HG03159 (cell line): ENCODE results near the gene BTBD18.
A peak's percentile ranks its signal among the peaks of the same experiment; 100 is the strongest.

Experiments used
- ATAC-seq: cut with Tn5 transposase; IDR thresholded peaks from one replicate; pipeline ENCODE4 v1.9.1; 2021; ENCODE audit warnings: mild to moderate bottlenecking, moderate library complexity; ENCODE audit not compliant: unreplicated experiment

Gene BTBD18

DNA sequence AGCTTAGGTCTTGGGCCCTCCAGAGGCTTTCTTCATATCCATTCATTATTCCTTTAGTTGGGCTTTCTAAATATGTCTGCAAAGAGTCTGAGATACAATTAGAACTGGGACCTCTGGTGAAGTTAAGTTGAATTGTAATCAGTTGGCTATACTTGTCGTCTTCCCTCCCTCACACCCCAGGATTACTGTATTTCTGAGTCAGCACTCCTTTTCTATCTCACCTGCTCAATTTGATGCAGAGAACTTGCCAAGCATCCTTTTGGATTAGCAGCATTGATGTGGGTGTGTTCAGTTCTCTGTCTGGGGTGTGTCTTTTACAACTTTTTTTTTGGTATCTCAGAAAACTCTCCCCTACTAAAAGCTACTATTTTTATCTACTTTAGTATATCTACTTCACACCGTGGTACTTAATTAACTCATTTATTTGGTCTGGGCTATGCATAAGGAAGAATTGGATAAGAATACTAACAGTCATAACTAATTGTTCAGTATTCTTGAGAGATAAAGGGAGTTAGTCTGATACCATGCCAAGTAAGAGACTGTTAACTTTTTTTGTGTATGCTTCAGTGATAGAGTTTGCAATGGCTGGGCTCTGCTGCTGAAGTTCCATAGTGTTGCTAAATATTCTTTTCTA, 25.1 kb upstream of the BTBD18 start:
- no peak for ATAC-seq

DNA sequence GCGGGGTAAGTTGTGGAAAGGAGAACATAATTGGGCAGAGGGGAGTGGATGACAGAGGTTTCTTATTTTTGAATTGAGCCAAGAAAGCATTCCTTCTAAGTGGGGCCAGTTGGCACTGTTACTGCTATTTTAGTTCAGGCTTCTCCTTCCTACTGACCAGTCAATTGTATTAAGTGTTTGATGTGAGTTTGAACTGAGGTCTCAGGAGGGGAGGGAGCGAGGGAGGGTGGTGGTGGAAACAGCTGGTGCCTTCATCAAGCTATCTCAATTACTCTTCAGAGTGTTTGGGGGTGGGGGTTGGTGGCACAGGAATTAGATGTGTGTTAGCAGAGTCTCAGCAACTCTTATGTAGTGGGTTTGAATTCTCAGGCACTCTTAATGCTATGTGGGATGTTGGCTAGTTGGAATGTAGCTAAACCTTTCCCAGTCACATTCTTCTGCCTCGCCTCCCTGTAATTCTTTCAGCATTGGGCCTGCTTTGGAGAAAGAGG, 24.5 kb upstream of the BTBD18 start:
- no peak for ATAC-seq

DNA sequence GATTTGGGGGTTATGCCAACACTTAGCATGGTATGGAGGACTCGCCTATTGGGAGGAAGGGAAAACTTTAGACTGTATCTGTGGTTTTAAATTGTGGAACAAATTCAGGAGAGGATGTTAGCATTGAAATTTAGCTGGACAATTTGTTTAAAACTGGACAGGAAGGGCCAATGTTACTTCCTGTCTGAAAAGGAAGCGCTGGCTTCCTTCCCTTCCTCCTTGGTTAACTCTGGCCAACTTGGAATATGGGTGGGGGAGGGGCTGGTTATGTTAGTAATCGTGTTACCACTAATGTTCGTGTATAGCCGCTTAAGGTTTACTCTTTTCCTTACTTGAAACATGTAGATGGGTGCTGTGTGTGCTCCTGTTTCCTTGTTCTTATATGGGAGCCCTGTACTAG, 23.9 kb upstream of the BTBD18 start:
- no peak for ATAC-seq

DNA sequence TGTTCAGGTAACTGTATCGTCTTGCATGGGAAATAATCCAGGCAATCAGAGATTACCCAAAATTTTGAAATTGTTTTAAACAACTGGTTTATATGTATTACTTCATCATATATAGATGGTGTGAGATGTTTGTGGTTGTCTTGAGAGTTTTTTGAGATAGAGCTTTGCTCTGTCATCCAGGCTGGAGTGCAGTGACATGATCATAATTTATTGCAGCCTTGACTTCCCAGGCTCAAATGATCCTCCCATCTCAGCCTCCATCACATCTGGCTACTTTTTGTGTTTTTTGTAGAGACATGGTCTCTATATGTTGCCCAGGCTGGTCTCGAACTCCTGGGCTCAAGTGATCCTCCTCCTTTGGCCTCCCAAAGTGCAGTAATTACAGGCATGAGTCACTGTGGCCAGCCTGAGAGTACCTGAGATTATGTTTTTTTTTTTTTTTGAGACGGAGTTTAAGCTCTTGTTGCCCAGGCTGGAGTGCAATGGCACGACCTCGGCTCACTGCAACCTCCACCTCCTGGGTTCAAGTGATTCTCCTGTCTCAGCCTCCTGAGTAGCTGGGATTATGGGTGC, 21.5 kb upstream of the BTBD18 start:
- no peak for ATAC-seq

DNA sequence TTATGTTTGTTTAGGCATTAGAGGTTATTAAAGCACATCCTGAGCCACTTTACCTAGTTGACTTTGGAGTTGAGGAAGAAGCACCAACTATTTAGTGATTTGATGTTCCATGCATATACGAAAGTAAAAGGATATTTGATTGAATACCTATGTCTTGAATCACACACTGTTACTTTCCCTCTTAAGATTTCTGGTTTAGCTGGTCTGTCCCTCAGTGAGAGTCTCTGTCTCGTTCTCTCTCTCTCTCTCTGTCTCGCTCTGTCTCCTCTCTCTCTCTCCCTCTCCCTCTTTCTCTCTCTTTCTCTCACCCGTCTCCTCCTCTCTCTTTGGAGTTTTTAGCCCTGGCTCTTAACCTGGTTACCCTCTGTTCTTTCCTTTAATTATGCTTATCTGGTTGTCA, 20.9 kb upstream of the BTBD18 start:
- ATAC-seq, result no peak

DNA sequence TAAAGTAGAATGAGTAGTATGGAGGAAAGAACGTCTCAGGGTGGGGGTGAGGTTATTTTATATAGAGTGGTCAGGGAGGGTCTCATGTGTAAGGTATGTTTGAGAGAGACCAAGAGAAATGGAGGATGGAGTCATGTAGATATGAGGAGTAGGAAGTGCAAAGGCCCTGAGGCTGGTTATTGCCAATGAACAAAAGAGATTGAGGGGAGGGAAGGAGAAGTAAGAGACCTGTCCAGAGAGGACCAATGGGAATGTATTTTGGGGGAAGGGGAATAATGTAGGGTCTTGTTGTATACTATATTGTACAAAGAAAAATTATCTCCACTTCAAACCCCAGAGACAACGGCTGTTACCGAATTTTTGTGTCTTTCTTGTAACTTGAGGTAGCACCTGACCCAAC, 19.7 kb upstream of the BTBD18 start:
- ATAC-seq, result no peak

DNA sequence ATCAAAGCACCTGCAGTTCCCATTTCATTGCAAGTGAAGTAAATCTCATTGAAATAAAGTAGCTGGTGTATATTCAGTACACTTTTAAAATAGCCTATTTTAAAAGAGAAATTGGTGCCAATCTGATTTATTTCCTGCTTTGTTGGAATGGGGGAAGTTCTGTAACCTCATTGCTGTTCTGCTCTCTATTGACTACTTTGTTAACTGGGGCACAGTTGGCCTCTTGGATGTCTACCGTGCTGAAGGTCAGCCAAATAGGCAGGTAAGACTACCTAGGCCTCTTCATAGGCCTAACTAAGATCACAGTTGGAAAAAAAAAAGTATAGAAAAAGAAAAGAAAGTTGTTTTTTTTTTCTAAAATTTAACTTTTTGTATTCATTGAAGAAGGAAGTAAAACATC, 19.2 kb upstream of the BTBD18 start:
- ATAC-seq, result no peak

DNA sequence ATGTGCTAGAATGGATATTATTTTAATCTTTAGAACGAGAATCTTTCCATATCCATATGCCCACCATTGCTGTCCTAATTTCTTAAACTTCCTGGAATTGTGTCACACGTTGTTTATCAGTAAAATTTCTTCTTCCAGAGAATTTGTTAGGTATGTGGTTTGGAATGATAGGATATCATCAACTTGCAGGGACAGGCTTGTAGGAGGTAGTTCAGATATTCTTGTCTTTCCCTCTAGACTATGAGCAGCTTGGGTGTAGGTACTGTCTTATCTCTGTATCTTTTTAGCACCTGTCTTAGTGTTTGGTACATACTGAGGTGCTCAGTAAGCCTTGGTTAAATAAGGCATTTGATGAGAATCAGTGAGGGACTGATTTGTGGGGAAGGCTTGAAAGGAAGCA, 13.4 kb upstream of the BTBD18 start:
- ATAC-seq, result no peak

DNA sequence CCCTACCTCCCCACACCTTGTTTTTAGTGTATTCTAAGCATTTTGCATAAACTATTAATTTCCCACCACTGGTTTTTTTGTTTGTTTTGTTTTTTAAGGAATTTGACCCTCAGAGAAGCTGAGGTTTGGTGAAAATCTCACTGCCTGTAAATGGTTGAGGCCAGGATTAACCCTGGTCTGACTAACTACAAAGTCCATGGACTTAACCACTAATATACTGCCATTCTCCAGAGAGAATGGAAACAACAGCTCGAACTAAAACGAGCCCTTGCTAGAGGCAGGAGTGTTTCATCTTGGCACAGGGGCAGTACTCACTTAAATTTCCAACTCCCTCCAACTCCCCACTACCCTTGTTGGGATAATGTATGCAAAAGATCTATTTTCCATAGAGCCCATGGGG, 12.9 kb upstream of the BTBD18 start:
- no peak for ATAC-seq

DNA sequence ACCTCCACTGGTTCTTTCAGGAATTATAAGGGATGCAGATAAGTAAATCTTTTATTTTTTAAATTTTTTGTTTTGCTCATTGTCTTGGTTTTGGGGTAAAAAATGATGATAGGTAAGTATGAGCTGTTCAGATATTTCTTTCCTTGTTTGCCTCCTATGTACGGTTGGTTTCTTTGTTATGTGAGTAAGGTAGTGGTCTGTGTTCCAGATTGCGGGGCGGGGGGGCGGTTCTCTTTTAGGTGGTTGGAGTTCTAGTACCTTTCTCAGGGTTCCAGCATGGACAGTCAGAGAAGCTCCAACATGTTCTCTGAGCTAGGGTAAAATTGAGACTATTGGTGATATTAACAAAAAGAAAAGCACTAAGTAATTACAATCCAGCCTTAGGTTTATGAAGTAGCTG, 12.4 kb upstream of the BTBD18 start:
- no peak for ATAC-seq

DNA sequence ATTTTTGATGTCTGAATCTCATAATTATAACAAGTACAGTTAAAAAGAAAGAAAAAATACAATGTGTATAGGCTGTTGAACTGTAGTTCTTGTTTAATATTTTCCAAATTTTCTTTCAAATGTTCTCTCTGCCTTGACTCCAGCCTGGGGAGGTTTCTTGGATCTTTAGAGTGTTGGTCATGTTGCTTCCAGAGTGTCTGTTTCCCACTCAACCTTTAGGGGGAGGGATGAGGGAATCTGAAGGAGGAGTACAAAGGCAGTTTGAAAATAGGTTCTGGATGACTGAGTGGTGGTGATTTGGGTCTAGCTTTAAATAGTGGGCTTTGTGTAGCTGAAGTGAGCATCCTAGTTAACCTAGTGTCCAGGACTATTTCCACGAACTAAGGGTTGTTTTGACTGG, 11.9 kb upstream of the BTBD18 start:
- no peak for ATAC-seq

DNA sequence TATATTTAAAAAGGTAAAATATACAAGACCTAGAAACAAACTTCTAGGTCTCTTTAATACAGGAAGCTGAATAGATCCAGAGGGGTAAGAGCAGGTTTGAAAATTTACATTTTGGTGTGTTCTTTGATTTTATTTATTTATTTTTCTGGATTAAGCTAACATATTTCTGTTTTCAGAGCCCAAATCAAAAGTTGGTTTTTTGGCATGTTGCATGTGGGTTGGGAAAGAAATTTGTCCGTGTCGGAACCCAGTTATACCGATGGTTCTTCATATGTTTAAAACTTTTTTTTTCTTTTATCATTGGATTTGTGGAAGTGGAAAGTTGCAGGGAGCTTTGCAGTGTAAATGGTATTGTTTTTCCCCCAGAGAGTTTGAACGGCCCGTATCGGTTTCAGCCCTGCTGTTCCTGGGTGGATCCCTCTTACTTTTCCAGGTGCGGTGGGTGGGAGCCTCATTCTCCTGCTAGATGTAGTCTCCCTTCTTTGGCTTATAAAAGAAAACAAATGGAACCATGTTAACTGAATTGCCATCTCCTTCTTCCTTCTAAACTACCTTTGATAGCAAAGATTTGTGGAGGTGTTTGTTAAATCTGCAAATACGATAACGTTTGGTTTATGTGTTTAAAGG, 10.7 kb upstream of the BTBD18 start:
- no peak for ATAC-seq

DNA sequence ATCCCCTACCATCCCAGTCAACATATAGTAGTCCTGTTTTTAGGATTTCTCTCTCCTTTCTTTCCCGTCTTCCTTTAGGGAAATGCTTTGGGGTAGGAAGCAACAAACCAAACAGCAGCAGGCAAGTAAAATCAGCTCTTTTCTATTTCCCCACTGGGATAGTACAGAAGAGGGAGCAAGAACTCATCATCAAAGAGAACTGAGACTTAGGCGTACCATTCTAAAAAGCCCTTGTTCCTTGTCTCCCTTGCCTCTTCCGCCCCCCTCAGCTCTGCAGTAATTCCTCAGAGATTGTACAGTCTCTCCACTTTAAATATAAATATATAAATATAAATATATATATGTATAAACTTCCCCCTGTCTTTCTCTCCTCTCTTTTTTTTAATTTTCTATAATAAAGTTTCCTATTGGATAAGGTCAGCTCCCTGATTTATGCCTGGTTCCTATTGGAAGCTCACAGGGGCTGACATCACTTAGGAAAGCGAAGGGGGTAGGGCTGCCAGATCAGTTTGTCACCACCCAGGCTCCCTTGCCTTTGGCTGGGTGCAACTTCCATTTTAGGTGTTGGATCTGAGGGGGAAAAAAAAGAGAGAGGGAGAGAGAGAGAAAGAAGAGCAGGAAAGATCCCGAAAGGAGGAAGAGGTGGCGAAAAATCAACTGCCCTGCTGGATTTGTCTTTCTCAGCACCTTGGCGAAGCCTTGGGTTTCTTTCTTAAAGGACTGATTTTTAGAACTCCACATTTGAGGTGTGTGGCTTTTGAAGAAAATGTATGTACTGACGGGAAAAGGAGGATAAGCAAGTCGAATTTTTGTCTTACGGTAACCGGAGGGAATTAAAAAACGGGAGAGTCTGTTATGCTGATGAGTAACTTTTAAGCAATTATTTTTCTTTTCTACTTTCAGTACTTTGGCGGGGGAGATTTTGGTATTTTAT, 9.9 kb upstream of the BTBD18 start, which contains the start of gene CTNND1:
CTNND1 (plus strand) TSS at position 502 of the 934 bp plus-strand sequence. CDS start 29,677 bp downstream, outside the sequence.
- peak; percentile 89 for ATAC-seq

DNA sequence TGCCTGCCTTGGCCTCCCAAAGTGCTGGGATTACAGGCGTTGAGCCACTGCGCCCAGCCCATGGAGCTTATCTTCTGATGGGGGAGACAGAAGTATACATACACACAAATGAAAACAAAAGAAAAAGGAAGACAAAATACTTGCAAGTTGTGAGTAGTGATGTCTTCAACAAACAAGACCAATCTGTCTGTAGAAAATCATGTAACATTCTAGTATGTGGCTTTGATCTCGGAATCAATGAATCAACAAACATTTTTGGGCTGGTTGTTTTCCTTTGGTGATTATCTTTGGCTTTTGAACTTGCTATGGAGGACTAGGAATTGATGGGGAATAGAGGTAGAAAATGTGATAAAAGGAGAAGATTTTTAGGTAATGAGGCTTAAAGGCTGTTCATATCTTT, 6.6 kb upstream of the BTBD18 start:
- no peak for ATAC-seq

DNA sequence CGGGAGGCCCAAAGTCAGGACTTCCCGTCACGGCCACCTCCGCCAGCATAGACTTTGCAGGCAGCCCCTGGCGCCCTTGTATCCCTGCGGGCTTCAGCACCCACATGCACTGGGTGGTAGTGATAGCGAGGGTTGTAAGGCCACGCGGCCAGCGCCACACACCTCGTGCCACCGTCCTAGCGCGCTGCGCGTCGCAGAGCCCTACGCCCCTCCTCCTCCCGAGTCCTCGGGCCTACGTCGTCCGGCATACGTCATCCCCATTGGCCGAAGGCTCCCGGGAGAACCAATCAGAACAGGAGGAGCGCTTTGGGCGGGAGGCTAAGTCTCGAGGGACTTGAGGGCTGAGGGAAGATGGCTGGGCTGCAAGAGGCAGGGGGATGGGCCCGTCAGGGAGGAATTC, 1.3 kb upstream of the BTBD18 start:
- no peak for ATAC-seq

DNA sequence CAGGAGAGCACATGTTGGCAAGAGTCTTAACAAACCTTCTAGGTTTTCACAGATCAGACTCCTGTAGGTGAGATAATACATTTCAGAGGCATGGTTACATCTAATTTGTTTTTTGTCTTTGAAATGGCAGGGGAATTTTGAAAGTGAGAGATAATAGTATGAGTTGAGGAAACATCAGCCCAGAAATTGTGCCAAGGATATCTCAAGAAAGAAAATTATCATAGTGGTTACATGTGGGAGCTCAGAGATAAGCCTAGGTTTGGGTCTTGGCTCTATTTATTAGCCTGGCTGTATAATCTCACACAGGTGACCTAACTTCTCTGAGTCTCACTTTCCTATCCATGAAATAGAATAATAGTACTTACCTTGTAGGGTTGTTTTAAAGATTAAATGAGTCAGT, 443 bp downstream of the BTBD18 start:
- ATAC-seq, result no peak

DNA sequence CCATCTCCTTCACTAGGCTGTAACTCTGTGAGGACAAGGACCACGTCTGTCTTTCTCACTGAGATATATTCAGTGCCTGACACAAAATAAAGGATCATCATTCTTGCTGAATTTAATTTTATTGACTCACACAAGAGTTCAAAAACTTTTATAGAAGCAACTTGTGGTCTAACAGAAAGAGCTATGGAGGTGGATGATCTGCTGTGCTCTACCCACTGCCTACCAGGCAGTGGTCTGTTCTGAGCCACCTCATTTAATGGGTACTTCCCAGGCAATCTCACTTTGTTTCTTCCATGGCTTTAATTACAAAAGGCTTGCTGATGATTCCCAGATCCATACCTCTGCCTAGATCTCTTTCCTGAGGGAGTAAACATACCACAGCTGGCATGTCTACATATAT, 4.7 kb downstream of the BTBD18 start:
- ATAC-seq, result no peak

DNA sequence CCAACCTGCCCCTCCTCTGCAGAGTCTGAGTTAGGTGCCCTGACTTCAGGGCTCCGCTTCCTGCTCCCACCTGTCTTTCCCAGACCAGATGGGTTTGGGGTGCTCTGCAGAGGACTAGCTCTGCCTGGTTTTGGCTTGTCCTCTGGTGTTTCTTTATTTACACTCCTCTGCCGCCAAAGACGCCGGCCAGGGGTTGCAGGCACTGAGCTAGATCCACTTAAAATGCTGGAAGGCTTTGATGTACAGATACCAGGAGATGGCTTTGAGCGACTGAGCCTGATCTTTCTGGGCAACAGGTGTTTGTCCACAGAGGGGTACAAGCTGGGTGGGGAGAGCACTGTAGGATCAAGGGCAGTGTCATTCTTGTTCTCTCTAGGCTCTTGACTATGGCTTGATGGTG, 6.4 kb downstream of the BTBD18 start:
- no peak for ATAC-seq

DNA sequence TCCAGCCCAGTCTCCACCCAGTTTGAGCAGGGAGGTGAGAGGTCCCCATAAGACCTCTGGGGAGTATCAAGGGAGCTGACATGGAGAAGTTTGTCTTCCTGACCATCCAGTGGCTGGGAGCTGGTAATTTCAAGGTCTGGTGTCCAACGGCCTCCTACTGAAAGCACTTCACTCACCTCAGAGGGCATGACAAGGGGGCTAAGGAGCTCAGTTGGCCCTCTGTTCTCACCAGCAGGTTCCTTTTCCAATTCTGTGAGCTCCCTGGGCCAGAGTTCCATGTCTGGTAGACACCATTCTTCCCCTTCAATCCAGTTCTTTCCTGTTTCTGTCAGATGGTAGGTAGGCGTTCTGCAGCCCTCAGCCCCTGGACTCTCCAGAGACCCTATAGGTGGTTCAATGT, 7.3 kb downstream of the BTBD18 start:
- no peak for ATAC-seq

DNA sequence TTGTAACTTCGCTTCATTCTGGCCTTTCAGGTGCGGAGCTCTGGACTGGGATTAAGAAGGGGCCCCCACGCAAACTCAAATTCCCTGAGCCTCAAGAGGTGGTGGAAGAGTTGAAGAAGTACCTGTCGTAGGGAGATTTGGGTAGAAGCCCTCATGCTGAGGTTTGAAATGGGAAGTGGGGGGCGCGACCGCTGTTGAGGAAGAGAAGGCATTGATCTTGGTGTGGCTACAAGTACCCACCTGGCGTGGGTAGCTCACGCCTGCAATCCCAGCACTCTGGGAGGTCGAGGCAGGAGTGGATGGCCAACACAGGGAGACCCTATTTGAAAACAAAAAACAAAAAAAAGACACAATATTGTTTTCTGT, 9.5 kb downstream of the BTBD18 start:
- no peak for ATAC-seq
